A673 (cell line): ENCODE measurements around the gene QDPR. TPM values are rescaled to one million over a fixed set of nuclear protein-coding genes. Genes with fewer than 3 reads are reported as not detected.
A peak's percentile ranks its signal among the peaks of the same experiment; 100 is the strongest.

Experiments used
- BruUV-seq: library from RNA; stranded (reverse); fragments of 400-500 nt; replicated peaks from 2 replicates; lab custom pipeline; 2021; lab: Mats Ljungman, UMichigan
- CTCF ChIA-PET: fragments of 300-600 bp; sonication (Branson Sonifier 250); formaldehyde crosslinking; loops from one replicate; lab custom pipeline; 2022; ENCODE audit warnings: antibody characterized with exemption; lab: Charles Lee
- POLR2A ChIA-PET: fragments of 300-600 bp; sonication (Branson Sonifier 250); formaldehyde crosslinking; loops from one replicate; lab custom pipeline; 2022; ENCODE audit warnings: antibody characterized with exemption; ENCODE audit not compliant: low non-redundant PET; lab: Charles Lee
- DNase-seq: peaks from one replicate; pipeline ENCODE4 v3.0.0-alpha.2; 2015; ENCODE audit warnings: low spot score
- H3K27ac ChIP-seq: fragments of 200-600 bp; sonication (generic); 2 replicates; pipeline ENCODE4 v1.5.1; 2016; ENCODE audit warnings: mixed run types, low read depth, mild to moderate bottlenecking, mixed read lengths, antibody characterized with exemption, low read length; ENCODE audit not compliant: poor library complexity, severe bottlenecking
- H3K27me3 ChIP-seq: fragments of 200-600 bp; sonication (generic); replicated peaks from 2 replicates; pipeline ENCODE4 v1.6.1; 2017; ENCODE audit warnings: mixed run types, low read depth, mild to moderate bottlenecking, mixed read lengths, antibody characterized with exemption, low read length; ENCODE audit not compliant: insufficient read depth, poor library complexity
- H3K36me3 ChIP-seq: fragments of 200-600 bp; sonication (generic); 2 replicates; pipeline ENCODE4 v1.6.1; 2016; ENCODE audit warnings: mixed run types, mild to moderate bottlenecking, mixed read lengths, antibody characterized with exemption, low read length; ENCODE audit not compliant: insufficient read depth, poor library complexity, severe bottlenecking
- H3K4me1 ChIP-seq: fragments of 200-600 bp; sonication (generic); 2 replicates; pipeline ENCODE4 v1.6.1; 2017; ENCODE audit warnings: mixed run types, mild to moderate bottlenecking, mixed read lengths, antibody characterized with exemption, low read length; ENCODE audit not compliant: insufficient read depth, poor library complexity, severe bottlenecking
- H3K4me3 ChIP-seq: fragments of 200-600 bp; sonication (generic); 2 replicates; pipeline ENCODE4 v1.5.1; 2016; ENCODE audit warnings: low read depth, mixed run types, mild to moderate bottlenecking, mixed read lengths, low read length; ENCODE audit not compliant: poor library complexity, severe bottlenecking
- H3K9me3 ChIP-seq: fragments of 200-600 bp; sonication (generic); 2 replicates; pipeline ENCODE4 v1.6.1; 2016; ENCODE audit warnings: mixed run types, low read depth, mild to moderate bottlenecking, mixed read lengths, antibody characterized with exemption, low read length; ENCODE audit not compliant: poor library complexity, severe bottlenecking
- EZH2 ChIP-seq: fragments of 200-600 bp; sonication (generic); IDR thresholded peaks from 2 replicates; pipeline ENCODE4 v1.6.1; 2017; ENCODE audit warnings: borderline replicate concordance, low read depth, mild to moderate bottlenecking, mixed read lengths, antibody characterized with exemption, low read length; ENCODE audit not compliant: poor library complexity, severe bottlenecking
- intact Hi-C: fragments of 100-400 bp; cut with micrococcal nuclease; formaldehyde crosslinking; loops from one replicate; pipeline ENCODE4 v1.10.0; 2022; ENCODE audit not compliant: unreplicated experiment
- total RNA-seq: library from RNA; stranded (reverse); gene quantifications from 2 replicates; pipeline ENCODE4 v1.2.3, GENCODE V29; 2021
- TF ChIP-seq, protein P1 (sequence below): fragments of 300-800, 200-600 bp; sonication (generic); conservative IDR thresholded peaks from 2 replicates; pipeline ENCODE4 v1.5.1; 2017; ENCODE audit warnings: low read depth, mild to moderate bottlenecking, antibody characterized with exemption, low read length, moderate library complexity, mixed read lengths

Gene QDPR
- total RNA-seq, 1 experiment from 2014 or later: 14.7 TPM

DNA sequence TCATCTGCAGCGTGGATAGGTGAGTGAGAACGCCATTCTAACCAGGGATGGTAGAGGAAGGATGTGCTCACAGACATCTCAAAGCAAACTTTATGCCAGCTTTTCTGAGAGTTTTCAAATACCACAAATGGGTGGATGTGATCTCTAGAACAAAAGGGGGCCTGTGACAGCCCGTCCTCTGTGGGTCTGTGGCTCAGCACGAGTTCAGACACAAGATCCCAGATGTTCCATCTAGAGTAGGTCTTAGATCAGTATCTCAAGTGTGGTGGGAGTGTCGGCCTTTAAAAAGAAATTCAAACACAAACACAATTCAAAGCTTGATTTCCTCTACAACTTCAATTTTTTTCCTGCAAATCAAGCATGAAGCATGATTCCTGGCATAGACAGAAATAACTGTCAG is 22.8 kb downstream of the QDPR start:
- no peaks in the 10 kb centered on the region for H3K4me1 ChIP-seq
- no peaks in the 10 kb centered on the region for H3K27me3 ChIP-seq
- ChIA-PET POLR2A (interaction anchor here (0.5 kb wide), 1 partner anchor 1041 kb away, joined by 3 read pairs; no protein-coding TSS in a partner anchor), CTCF (no interaction called here)
- intact Hi-C loops: no loop called here
- no peak overlapping the region for H3K4me3 ChIP-seq
- no TSS peak for BruUV-seq
- no peaks in the 10 kb centered on the region for H3K9me3 ChIP-seq
- peak; percentile 35 for DNase-seq
- TF ChIP-seq EZH2: no peak
- TF ChIP-seq, protein P1, sequence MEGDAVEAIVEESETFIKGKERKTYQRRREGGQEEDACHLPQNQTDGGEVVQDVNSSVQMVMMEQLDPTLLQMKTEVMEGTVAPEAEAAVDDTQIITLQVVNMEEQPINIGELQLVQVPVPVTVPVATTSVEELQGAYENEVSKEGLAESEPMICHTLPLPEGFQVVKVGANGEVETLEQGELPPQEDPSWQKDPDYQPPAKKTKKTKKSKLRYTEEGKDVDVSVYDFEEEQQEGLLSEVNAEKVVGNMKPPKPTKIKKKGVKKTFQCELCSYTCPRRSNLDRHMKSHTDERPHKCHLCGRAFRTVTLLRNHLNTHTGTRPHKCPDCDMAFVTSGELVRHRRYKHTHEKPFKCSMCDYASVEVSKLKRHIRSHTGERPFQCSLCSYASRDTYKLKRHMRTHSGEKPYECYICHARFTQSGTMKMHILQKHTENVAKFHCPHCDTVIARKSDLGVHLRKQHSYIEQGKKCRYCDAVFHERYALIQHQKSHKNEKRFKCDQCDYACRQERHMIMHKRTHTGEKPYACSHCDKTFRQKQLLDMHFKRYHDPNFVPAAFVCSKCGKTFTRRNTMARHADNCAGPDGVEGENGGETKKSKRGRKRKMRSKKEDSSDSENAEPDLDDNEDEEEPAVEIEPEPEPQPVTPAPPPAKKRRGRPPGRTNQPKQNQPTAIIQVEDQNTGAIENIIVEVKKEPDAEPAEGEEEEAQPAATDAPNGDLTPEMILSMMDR: no peak
- no peak overlapping the region for H3K27ac ChIP-seq
- peaks cover 6% of the 10 kb centered on the region for H3K36me3 ChIP-seq

DNA sequence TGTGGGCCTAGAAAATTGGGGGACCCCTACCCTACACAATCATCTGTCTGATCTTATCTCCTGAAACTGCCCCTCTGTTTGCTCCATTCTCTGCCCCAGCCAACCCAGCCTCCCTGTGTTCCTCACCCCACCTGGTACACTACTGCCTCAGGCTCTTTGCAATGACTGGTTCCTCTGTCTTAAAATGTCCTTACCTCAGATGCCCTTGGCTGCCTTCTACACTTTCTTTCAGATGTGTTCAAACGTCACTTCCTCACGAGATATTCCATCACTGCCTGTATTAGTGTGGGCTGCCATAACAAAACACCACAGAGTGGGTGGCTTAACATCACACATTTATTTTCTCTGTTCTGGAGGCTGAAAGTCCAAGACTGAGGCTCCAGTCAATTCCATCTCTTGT is 29.2 kb downstream of the QDPR start:
- H3K9me3 ChIP-seq: peaks cover 7% of the 10 kb centered on the region
- TF ChIP-seq, protein P1: no peak
- TF ChIP-seq EZH2: no peak
- CTCF ChIA-PET: no interaction called here
- BruUV-seq: no TSS peak
- H3K36me3 ChIP-seq: no peaks in the 10 kb centered on the region
- no peak overlapping the region for H3K27ac ChIP-seq
- no peak overlapping the region for H3K4me3 ChIP-seq
- no peaks in the 10 kb centered on the region for H3K4me1 ChIP-seq
- H3K27me3 ChIP-seq: no peaks in the 10 kb centered on the region
- DNase-seq: no peak
- intact Hi-C loops: no loop called here
- POLR2A ChIA-PET: no interaction called here

DNA sequence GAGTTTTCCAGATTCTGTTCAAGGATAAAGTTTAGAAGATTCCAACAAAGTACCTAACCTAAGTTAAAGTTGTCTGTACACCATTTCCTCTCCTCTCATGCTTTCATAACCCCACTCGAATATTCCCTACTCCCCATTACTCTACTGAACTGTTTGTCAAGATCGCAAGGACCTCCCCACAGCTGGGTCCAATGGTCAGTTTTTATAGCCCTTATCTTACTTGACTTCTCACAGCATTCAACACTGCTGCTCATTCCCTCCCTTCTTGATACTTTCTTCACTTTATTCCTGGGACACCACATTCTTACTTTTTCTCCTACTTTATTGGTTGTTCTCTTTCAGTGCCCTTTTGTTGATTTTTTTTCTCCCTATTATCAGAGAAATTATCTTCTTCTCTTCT is 30.9 kb downstream of the QDPR start:
- Histone ChIP-seq H3K4me3 (no peak overlapping the region), H3K9me3 (peaks cover 7% of the 10 kb centered on the region), H3K27me3 (no peaks in the 10 kb centered on the region), H3K27ac (no peak overlapping the region), H3K36me3 (no peaks in the 10 kb centered on the region), H3K4me1 (no peaks in the 10 kb centered on the region)
- intact Hi-C loops: no loop called here
- no peak for TF ChIP-seq EZH2
- TF ChIP-seq, protein P1: no peak
- DNase-seq: no peak
- BruUV-seq: no TSS peak
- POLR2A ChIA-PET: no interaction called here
- CTCF ChIA-PET: no interaction called here
